Measurements from ENCODE around the gene TPST2.

GRCh38 chr22:26524870-26525269 is 65.1 kb downstream of the TPST2 start:
- TF ChIP-seq, protein P1, sequence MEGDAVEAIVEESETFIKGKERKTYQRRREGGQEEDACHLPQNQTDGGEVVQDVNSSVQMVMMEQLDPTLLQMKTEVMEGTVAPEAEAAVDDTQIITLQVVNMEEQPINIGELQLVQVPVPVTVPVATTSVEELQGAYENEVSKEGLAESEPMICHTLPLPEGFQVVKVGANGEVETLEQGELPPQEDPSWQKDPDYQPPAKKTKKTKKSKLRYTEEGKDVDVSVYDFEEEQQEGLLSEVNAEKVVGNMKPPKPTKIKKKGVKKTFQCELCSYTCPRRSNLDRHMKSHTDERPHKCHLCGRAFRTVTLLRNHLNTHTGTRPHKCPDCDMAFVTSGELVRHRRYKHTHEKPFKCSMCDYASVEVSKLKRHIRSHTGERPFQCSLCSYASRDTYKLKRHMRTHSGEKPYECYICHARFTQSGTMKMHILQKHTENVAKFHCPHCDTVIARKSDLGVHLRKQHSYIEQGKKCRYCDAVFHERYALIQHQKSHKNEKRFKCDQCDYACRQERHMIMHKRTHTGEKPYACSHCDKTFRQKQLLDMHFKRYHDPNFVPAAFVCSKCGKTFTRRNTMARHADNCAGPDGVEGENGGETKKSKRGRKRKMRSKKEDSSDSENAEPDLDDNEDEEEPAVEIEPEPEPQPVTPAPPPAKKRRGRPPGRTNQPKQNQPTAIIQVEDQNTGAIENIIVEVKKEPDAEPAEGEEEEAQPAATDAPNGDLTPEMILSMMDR (IDR thresholded peaks at IDR 0.05) = no peak
- no peak for TF ChIP-seq POLR2A (IDR thresholded peaks at IDR 0.05; ENCODE audit: low read depth)
- no peak for TF ChIP-seq EP300 (IDR thresholded peaks at IDR 0.05)
